GM12878 (cell line): Measurements from ENCODE around the gene ANP32D. TPM values are rescaled to one million over a fixed set of nuclear protein-coding genes. Genes with fewer than 3 reads are reported as not detected.

Source experiments
- ATAC-seq: fragments of 200-7000 bp; cut with Tn5 transposase; 3 replicates; pipeline ENCODE4 v1.9.1; 2020; ENCODE audit warnings: mild to moderate bottlenecking, moderate library complexity
- BruUV-seq: library from RNA; stranded (reverse); fragments of 400-500 nt; replicated peaks from 2 replicates; lab custom pipeline; 2021; lab: Mats Ljungman, UMichigan
- CTCF ChIA-PET: fragments of 300-600 bp; sonication (Branson Sonifier 250); formaldehyde crosslinking; extraction: SDS; loops from one replicate; lab custom pipeline; 2021; ENCODE audit warnings: inconsistent platforms; lab: Yijun Ruan, JAX
- POLR2A ChIA-PET: fragments of 350-600 bp; formaldehyde crosslinking; extraction: SDS; loops from one replicate; lab custom pipeline; 2021; ENCODE audit warnings: inconsistent platforms; lab: Charles Lee
- RAD21 ChIA-PET: fragments of 300-600 bp; sonication (Branson Sonifier 250); formaldehyde crosslinking; loops from one replicate; lab custom pipeline; 2023; ENCODE audit warnings: antibody characterized with exemption; ENCODE audit not compliant: unreplicated experiment; lab: Charles Lee
- SMC1A ChIA-PET: fragments of 300-600 bp; sonication (Branson Sonifier 250); formaldehyde crosslinking; loops from one replicate; lab custom pipeline; 2023; ENCODE audit not compliant: unreplicated experiment, uncharacterized antibody; lab: Charles Lee
- DNase-seq: peaks from one replicate; pipeline ENCODE4 v3.0.0-alpha.2; 2011; ENCODE audit warnings: low read depth, low spot score
- FAIRE-seq: peaks from 3 replicates; lab custom pipeline; 2011; peaks lifted over from hg19 to GRCh38; lab: Jason Lieb, UNC
- H2AFZ ChIP-seq: 2 replicates; pipeline ENCODE4 v1.6.0; 2011; ENCODE audit warnings: low read depth, low read length, control low read depth; ENCODE audit not compliant: control insufficient read depth
- H3K27ac ChIP-seq: 2 replicates; pipeline ENCODE4 v1.5.1; 2011; ENCODE audit warnings: control low read depth; ENCODE audit not compliant: control insufficient read depth, insufficient read depth
- H3K27me3 ChIP-seq, 2 experiments: replicated peaks in 1 of 2; 2 replicates each; pipeline versions ENCODE4 v1.6.0 to v1.6.1; 2011; ENCODE audit warnings: low read length in 1 of 2; ENCODE audit not compliant: control insufficient read depth in 2 of 2, insufficient read depth in 2 of 2
- H3K36me3 ChIP-seq, 2 experiments: 2 replicates each; pipeline ENCODE4 v1.5.1; 2011; ENCODE audit warnings: low read length in 1 of 2; ENCODE audit not compliant: control insufficient read depth in 2 of 2, insufficient read depth in 2 of 2
- H3K4me1 ChIP-seq: 2 replicates; pipeline ENCODE4 v1.6.1; 2011; ENCODE audit warnings: mild to moderate bottlenecking, low read length, moderate library complexity, mixed read lengths; ENCODE audit not compliant: control insufficient read depth, insufficient read depth
- H3K4me2 ChIP-seq: 2 replicates; pipeline ENCODE4 v1.6.0; 2011; ENCODE audit warnings: control low read depth; ENCODE audit not compliant: control insufficient read depth, insufficient read depth
- H3K4me3 ChIP-seq: fragments of 200-600 bp; sonication (generic); 2 replicates; pipeline ENCODE4 v1.5.1; 2016
- H3K79me2 ChIP-seq: 2 replicates; pipeline ENCODE4 v1.6.0; 2011; ENCODE audit warnings: low read length; ENCODE audit not compliant: control insufficient read depth, insufficient read depth
- H3K9ac ChIP-seq: 2 replicates; pipeline ENCODE4 v1.8.0; 2011; ENCODE audit warnings: low read length, control low read depth, mixed read lengths; ENCODE audit not compliant: control insufficient read depth, insufficient read depth
- H3K9me3 ChIP-seq: replicated peaks from 3 replicates; pipeline ENCODE4 v1.5.1; 2011; ENCODE audit warnings: mild to moderate bottlenecking, low read length; ENCODE audit not compliant: control insufficient read depth, insufficient read depth
- H4K20me1 ChIP-seq: 2 replicates; pipeline ENCODE4 v1.6.0; 2011; ENCODE audit not compliant: control insufficient read depth, insufficient read depth
- ASH2L ChIP-seq: fragments of 300-600, 200-600 bp; sonication (generic); IDR thresholded peaks from 2 replicates; pipeline ENCODE4 v1.6.1; 2017; ENCODE audit warnings: low read depth, mild to moderate bottlenecking, borderline replicate concordance
- BCL3 ChIP-seq: IDR thresholded peaks from 2 replicates; pipeline ENCODE4 v1.6.1; 2011; ENCODE audit warnings: borderline replicate concordance, low read depth, mild to moderate bottlenecking, moderate library complexity, low read length; ENCODE audit not compliant: insufficient read depth, poor library complexity, severe bottlenecking
- BHLHE40 ChIP-seq, 2 experiments: fragments of 450-650 bp in 1 of 2; IDR thresholded peaks; 2 replicates each; pipeline ENCODE4 v1.6.1; 2011 to 2017; ENCODE audit warnings: low read depth in 2 of 2, borderline replicate concordance in 1 of 2, improper control_type of control experiment in 1 of 2, low read length in 1 of 2, mild to moderate bottlenecking in 1 of 2
- BMI1 ChIP-seq: fragments of 450-650 bp; IDR thresholded peaks from 2 replicates; pipeline ENCODE4 v1.6.1; 2016; ENCODE audit warnings: mild to moderate bottlenecking, moderate library complexity, borderline replicate concordance
- CBX3 ChIP-seq: fragments of 200-600 bp; sonication (generic); IDR thresholded peaks from 2 replicates; pipeline ENCODE4 v1.6.1; 2016; ENCODE audit warnings: low read depth, borderline replicate concordance
- CHD1 ChIP-seq: IDR thresholded peaks from 2 replicates; pipeline ENCODE4 v1.6.1; 2012; ENCODE audit warnings: low read depth, low read length, improper control_type of control experiment
- CHD2 ChIP-seq: IDR thresholded peaks from 2 replicates; pipeline ENCODE4 v1.6.1; 2011; ENCODE audit warnings: low read depth, low read length, improper control_type of control experiment, borderline replicate concordance
- ESRRA ChIP-seq: IDR thresholded peaks from 2 replicates; pipeline ENCODE4 v1.6.1; 2012; ENCODE audit warnings: mild to moderate bottlenecking, low read length, improper control_type of control experiment
- IKZF1 ChIP-seq: fragments of 450-650 bp; conservative IDR thresholded peaks from 2 replicates; pipeline ENCODE4 v1.6.1; 2017; ENCODE audit warnings: antibody characterized with exemption, mild to moderate bottlenecking
- IRF3 ChIP-seq: fragments of 450-650 bp; IDR thresholded peaks from 2 replicates; pipeline ENCODE4 v1.6.1; 2014; ENCODE audit warnings: mild to moderate bottlenecking
- JUNB ChIP-seq: IDR thresholded peaks from 2 replicates; pipeline ENCODE4 v1.6.1; 2016; ENCODE audit warnings: antibody characterized with exemption, mild to moderate bottlenecking
- JUND ChIP-seq: IDR thresholded peaks from 2 replicates; pipeline ENCODE4 v1.6.1; 2012; ENCODE audit warnings: low read depth, mild to moderate bottlenecking, low read length, improper control_type of control experiment, moderate library complexity
- NFXL1 ChIP-seq: fragments of 450-650 bp; IDR thresholded peaks from 2 replicates; pipeline ENCODE4 v1.6.1; 2017; ENCODE audit warnings: antibody characterized with exemption, mild to moderate bottlenecking, borderline replicate concordance
- PBX3 ChIP-seq: IDR thresholded peaks from 2 replicates; pipeline ENCODE4 v1.6.1; 2011; ENCODE audit warnings: mild to moderate bottlenecking, low read depth, low read length, moderate library complexity; ENCODE audit not compliant: insufficient replicate concordance
- RUNX3 ChIP-seq: IDR thresholded peaks from 2 replicates; pipeline ENCODE4 v1.6.1; 2012; ENCODE audit warnings: low read length, inconsistent platforms
- SREBF2 ChIP-seq: IDR thresholded peaks from 2 replicates; pipeline ENCODE4 v1.6.1; 2012; ENCODE audit warnings: mild to moderate bottlenecking, low read length
- STAT3 ChIP-seq: IDR thresholded peaks from 2 replicates; pipeline ENCODE4 v1.6.1; 2011; ENCODE audit warnings: low read depth, low read length, improper control_type of control experiment
- TAF1 ChIP-seq: IDR thresholded peaks from 2 replicates; pipeline ENCODE4 v1.6.1; 2011; ENCODE audit warnings: mild to moderate bottlenecking, low read depth, low read length, borderline replicate concordance
- ZBTB4 ChIP-seq: fragments of 450-650 bp; formaldehyde crosslinking; IDR thresholded peaks from 2 replicates; pipeline ENCODE4 v1.4.0; 2022; ENCODE audit warnings: mild to moderate bottlenecking, moderate library complexity
- WGBS: methylation state at CpG from one replicate; pipeline ENCODE4 v1.1.6; 2016; ENCODE audit warnings: low lambda C conversion rate; ENCODE audit not compliant: insufficient replicate concordance, insufficient coverage; ENCODE audit errors: missing lambda C conversion rate; 5-methylcytosine and 5-hydroxymethylcytosine counted together
- in situ Hi-C: fragments of 300-500 bp; cut with MboI; formaldehyde crosslinking; loops from 9 replicates; pipeline ENCODE4 v1.14.3; 2018; ENCODE audit warnings: mixed read lengths
- intact Hi-C: fragments of 100-400 bp; cut with micrococcal nuclease; formaldehyde crosslinking; loops from one replicate; pipeline ENCODE4 v1.14.2; 2022; ENCODE audit not compliant: unreplicated experiment
- polyA plus RNA-seq, 11 experiments: library from polyadenylated mRNA; depleted of rRNA in 4 of 11; unstranded in 6 of 11; stranded (reverse) in 5 of 11; fragments of >200 nt; fragmentation: Nextera tagmentation in 4 of 11; fragmentation: Illumina TruSeq in 1 of 11; extraction: Ambion mirVana in 4 of 11; extraction: Trizol in 1 of 11; gene quantifications; 1 replicate in 1 of 11; 2 replicates in 10 of 11; pipeline versions ENCODE4 v1.2.1 to v1.2.3, GENCODE V29; 2011 to 2016; ENCODE audit warnings: inconsistent platforms in 2 of 11, missing spikeins in 2 of 11, low read depth in 1 of 11
- total RNA-seq, 4 experiments: library from RNA; depleted of rRNA in 3 of 4; stranded (reverse); fragments of >200 nt in 3 of 4; fragmentation: Illumina TruSeq in 1 of 4; extraction: Trizol in 1 of 4; gene quantifications; 2 replicates each; pipeline versions ENCODE4 v1.2.1 to v1.2.3, GENCODE V29; 2013 to 2021

ANP32D gene
- total and polyA plus RNA-seq, 10 of the 15 experiments (the other 5 are each of a cell fraction or from before 2014, with no cell fraction given) = not detected

GRCh38 chr12:48482930-48483329 lies 10.6 kb downstream of the ANP32D start:
- in situ Hi-C loops (no loop called here), intact Hi-C loops (no loop called here)
- Histone ChIP-seq H4K20me1 (no peaks in the 10 kb centered on the region), H2AFZ (no peak overlapping the region), H3K36me3 (no peaks in the 10 kb centered on the region), H3K27ac (no peak overlapping the region), H3K9me3 (no peaks in the 10 kb centered on the region), H3K4me1 (0 out of 2 replicates have a peak, but pooled peaks cover 3% of the 10 kb centered on the region), H3K4me2 (no peak overlapping the region), H3K27me3 (no peaks in the 10 kb centered on the region), H3K79me2 (no peaks in the 10 kb centered on the region), H3K9ac (no peak overlapping the region), H3K4me3 (no peak overlapping the region)
- CTCF ChIA-PET = no interaction called here
- no TSS peak for BruUV-seq
- WGBS = 79% methylated on average over 3 of the region's 3 CpGs
- DNase-seq (no peak), ATAC-seq (no peak), FAIRE-seq (no peak)
- no peak for TF ChIP-seq NFXL1
- TF ChIP-seq BCL3 = no peak
- TF ChIP-seq JUND = no peak
- no peak for TF ChIP-seq PBX3
- no peak for TF ChIP-seq TAF1
- no peak for TF ChIP-seq CHD2
- no peak for TF ChIP-seq STAT3
- no peak for TF ChIP-seq BMI1
- TF ChIP-seq JUNB = no peak
- TF ChIP-seq CBX3 = no peak
- no peak for TF ChIP-seq IKZF1
- no peak for TF ChIP-seq IRF3
- no peak for TF ChIP-seq CHD1
- no peak for TF ChIP-seq ZBTB4 (CRISPR knock-in tag)
- no peak for TF ChIP-seq SREBF2
- no peak for TF ChIP-seq ASH2L
- TF ChIP-seq ESRRA = no peak
- no peak for TF ChIP-seq RUNX3
- TF ChIP-seq BHLHE40 (IDR thresholded peaks at IDR 0.05; ENCODE audit: borderline replicate concordance in 1 of 2, low read depth in 2 of 2, low read length in 1 of 2) = no peak
- POLR2A ChIA-PET = no interaction called here
- RAD21 ChIA-PET = no interaction called here
- SMC1A ChIA-PET = no interaction called here
